Panc1 (cell line): ENCODE measurements around the gene FBXL19. TPM values are rescaled to one million over a fixed set of nuclear protein-coding genes. Genes with fewer than 3 reads are reported as not detected.

Source experiments
- ATAC-seq: fragments of 200-7000 bp; cut with Tn5 transposase; 2 replicates; pipeline ENCODE4 v1.9.1; 2020; ENCODE audit warnings: mild to moderate bottlenecking, moderate library complexity
- BruUV-seq: library from RNA; stranded (reverse); fragments of 400-500 nt; replicated peaks from 2 replicates; lab custom pipeline; 2021; lab: Mats Ljungman, UMichigan
- CTCF ChIA-PET: fragments of 300-600 bp; sonication (Branson Sonifier 250); formaldehyde crosslinking; loops from one replicate; lab custom pipeline; 2022; ENCODE audit warnings: antibody characterized with exemption; lab: Charles Lee
- POLR2A ChIA-PET: fragments of 300-600 bp; sonication (Branson Sonifier 250); formaldehyde crosslinking; loops from one replicate; lab custom pipeline; 2022; ENCODE audit warnings: antibody characterized with exemption; lab: Charles Lee
- DNase-seq: peaks from one replicate; pipeline ENCODE4 v3.0.0-alpha.2; 2010; ENCODE audit warnings: low read depth, low spot score
- H3K27ac ChIP-seq: 2 replicates; pipeline ENCODE4 v1.5.1; 2011; ENCODE audit warnings: mild to moderate bottlenecking, low read length, inconsistent platforms
- H3K27me3 ChIP-seq: fragments of 200-500 bp; sonication (Bioruptor generic); 2 replicates; pipeline ENCODE4 v1.6.0; 2014; ENCODE audit warnings: low read length, inconsistent platforms; ENCODE audit not compliant: control insufficient read depth, insufficient read depth
- H3K36me3 ChIP-seq: fragments of 200-500 bp; sonication (Bioruptor generic); 2 replicates; pipeline ENCODE4 v1.5.1; 2014; ENCODE audit warnings: inconsistent platforms, mild to moderate bottlenecking, low read length, moderate library complexity; ENCODE audit not compliant: control insufficient read depth, insufficient read depth
- H3K4me1 ChIP-seq: 2 replicates; pipeline ENCODE4 v1.5.1; 2011; ENCODE audit warnings: inconsistent platforms, mild to moderate bottlenecking, low read length, moderate library complexity; ENCODE audit not compliant: control insufficient read depth, insufficient read depth
- H3K4me3 ChIP-seq, 2 experiments: 2 replicates each; pipeline ENCODE4 v1.5.1; 2011 to 2012; ENCODE audit warnings: low read depth in 2 of 2, low read length in 2 of 2, mild to moderate bottlenecking in 2 of 2, inconsistent platforms in 1 of 2, moderate library complexity in 1 of 2
- H3K9me3 ChIP-seq: fragments of 200-500 bp; sonication (Bioruptor generic); 2 replicates; pipeline ENCODE4 v1.5.1; 2014; ENCODE audit warnings: low read depth, mild to moderate bottlenecking, inconsistent platforms, low read length, moderate library complexity; ENCODE audit not compliant: control insufficient read depth, insufficient read depth
- CTCF ChIP-seq: fragments of 450-650 bp; IDR thresholded peaks from 2 replicates; pipeline ENCODE4 v1.5.1; 2017; ENCODE audit warnings: mild to moderate bottlenecking
- POLR2AphosphoS5 ChIP-seq: IDR thresholded peaks from 2 replicates; pipeline ENCODE4 v1.6.1; 2012; ENCODE audit warnings: mild to moderate bottlenecking, low read depth, low read length, moderate library complexity
- REST ChIP-seq, 2 experiments: IDR thresholded peaks; 2 replicates each; pipeline ENCODE4 v1.6.1; 2011 to 2012; ENCODE audit warnings: low read depth in 2 of 2, control low read depth in 1 of 2, low read length in 1 of 2, mild to moderate bottlenecking in 1 of 2, moderate library complexity in 1 of 2; ENCODE audit not compliant: insufficient read depth in 1 of 2
- SIN3A ChIP-seq: IDR thresholded peaks from 2 replicates; pipeline ENCODE4 v1.6.1; 2012; ENCODE audit warnings: low read depth, mild to moderate bottlenecking, low read length, moderate library complexity, borderline replicate concordance; ENCODE audit not compliant: insufficient read depth
- TCF7L2 ChIP-seq: IDR thresholded peaks from 2 replicates; pipeline ENCODE4 v1.6.1; 2011; ENCODE audit warnings: mild to moderate bottlenecking, low read depth, low read length, inconsistent platforms
- in situ Hi-C: cut with HindIII; loops from 2 replicates; pipeline ENCODE4 v1.10.0; 2016; ENCODE audit warnings: low sequenced_read_pairs, low pct_unique_long_range_greater_than_20kb
- intact Hi-C: fragments of 100-400 bp; cut with micrococcal nuclease; formaldehyde crosslinking; loops from one replicate; pipeline ENCODE4 v1.10.0; 2022; ENCODE audit not compliant: unreplicated experiment
- total RNA-seq: library from RNA; stranded (reverse); gene quantifications from one replicate; pipeline ENCODE4 v1.2.1, GENCODE V29; 2021; ENCODE audit not compliant: unreplicated experiment

The FBXL19 gene
- total RNA-seq, 1 experiment from 2014 or later = 52.3 TPM

DNA sequence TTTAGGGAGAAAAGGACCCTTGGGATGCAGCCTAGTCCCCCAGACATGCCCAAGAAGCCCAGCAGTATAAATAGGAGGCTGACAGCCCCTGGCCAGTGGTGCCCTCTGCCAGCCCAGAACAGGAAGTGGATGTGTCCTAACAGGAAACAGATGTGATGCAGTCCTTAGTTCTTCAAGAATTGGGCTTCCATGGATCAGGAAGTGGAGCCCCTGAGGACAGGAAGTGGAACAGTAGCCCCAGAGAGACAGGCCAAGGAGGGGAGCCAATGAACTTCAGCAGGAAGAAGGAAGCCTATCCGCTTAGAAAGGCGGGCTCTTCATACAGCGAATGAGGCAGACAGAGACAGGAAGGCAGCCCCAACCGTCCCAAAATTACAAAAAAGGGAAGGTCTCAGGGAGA lies 19.8 kb upstream of the FBXL19 start:
- H3K9me3 ChIP-seq = no peaks in the 10 kb centered on the region
- H3K4me1 ChIP-seq = 0 out of 2 replicates have a peak, but pooled peaks cover 3% of the 10 kb centered on the region
- no TSS peak for BruUV-seq
- in situ Hi-C loops = no loop called here
- H3K27me3 ChIP-seq = no peaks in the 10 kb centered on the region
- no peak for ATAC-seq
- no peak for TF ChIP-seq CTCF
- TF ChIP-seq REST (IDR thresholded peaks at IDR 0.05; ENCODE audit: insufficient read depth in 1 of 2, low read depth in 2 of 2, low read length in 1 of 2) = no peak
- TF ChIP-seq TCF7L2 = no peak
- TF ChIP-seq POLR2AphosphoS5 = no peak
- no peak for TF ChIP-seq SIN3A
- H3K4me3 ChIP-seq = no peak overlapping the region
- intact Hi-C loops = loop anchor here (10.0 kb wide), 1 partner anchor 59 kb away; no protein-coding TSS in a partner anchor
- H3K27ac ChIP-seq = no peak overlapping the region
- ChIA-PET POLR2A (no interaction called here), CTCF (no interaction called here)
- no peak for DNase-seq
- H3K36me3 ChIP-seq = no peaks in the 10 kb centered on the region

GRCh38 chr16:30904114-30904780 lies 19.1 kb upstream of the FBXL19 start:
- Histone ChIP-seq H3K4me1 (0 out of 2 replicates have a peak, but pooled peaks cover 3% of the 10 kb centered on the region), H3K27ac (no peak overlapping the region), H3K36me3 (no peaks in the 10 kb centered on the region), H3K27me3 (no peaks in the 10 kb centered on the region), H3K4me3 (no peak overlapping the region), H3K9me3 (no peaks in the 10 kb centered on the region)
- TF ChIP-seq TCF7L2 (no peak), CTCF (no peak), POLR2AphosphoS5 (no peak), REST (IDR thresholded peaks at IDR 0.05; ENCODE audit: insufficient read depth in 1 of 2, low read depth in 2 of 2, low read length in 1 of 2) (no peak), SIN3A (no peak)
- ChIA-PET POLR2A (no interaction called here), CTCF (no interaction called here)
- ATAC-seq (no peak), DNase-seq (no peak)
- no TSS peak for BruUV-seq
- intact Hi-C loops (loop anchor here (10.0 kb wide), 1 partner anchor 59 kb away; no protein-coding TSS in a partner anchor), in situ Hi-C loops (no loop called here)
